HG03520 (cell line): ENCODE results near the gene RTTN.

Experiments used
- ATAC-seq: cut with Tn5 transposase; IDR thresholded peaks from one replicate; pipeline ENCODE4 v1.9.1; 2021; ENCODE audit warnings: mild to moderate bottlenecking, moderate library complexity; ENCODE audit not compliant: unreplicated experiment

RTTN gene

DNA sequence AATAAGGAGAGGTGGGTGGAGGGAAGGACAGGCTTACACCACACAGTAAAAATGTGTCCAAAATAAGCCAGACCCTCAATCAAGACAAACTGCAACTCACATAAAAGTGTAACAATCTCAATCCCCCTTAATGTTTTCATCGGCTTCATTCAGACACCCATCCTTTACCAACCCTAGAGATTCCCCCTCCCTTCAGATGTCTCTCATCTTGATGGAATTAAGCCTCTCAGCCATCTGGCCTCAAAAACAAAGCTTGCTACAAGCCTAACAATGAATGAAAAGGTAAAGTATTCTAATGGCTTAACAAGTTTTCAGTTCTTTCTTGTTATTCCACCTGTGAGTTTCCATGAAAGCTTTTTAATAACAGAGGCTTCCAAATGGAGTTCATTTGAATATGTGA lies 5.2 kb downstream of the RTTN start:
- ATAC-seq, result no peak

DNA sequence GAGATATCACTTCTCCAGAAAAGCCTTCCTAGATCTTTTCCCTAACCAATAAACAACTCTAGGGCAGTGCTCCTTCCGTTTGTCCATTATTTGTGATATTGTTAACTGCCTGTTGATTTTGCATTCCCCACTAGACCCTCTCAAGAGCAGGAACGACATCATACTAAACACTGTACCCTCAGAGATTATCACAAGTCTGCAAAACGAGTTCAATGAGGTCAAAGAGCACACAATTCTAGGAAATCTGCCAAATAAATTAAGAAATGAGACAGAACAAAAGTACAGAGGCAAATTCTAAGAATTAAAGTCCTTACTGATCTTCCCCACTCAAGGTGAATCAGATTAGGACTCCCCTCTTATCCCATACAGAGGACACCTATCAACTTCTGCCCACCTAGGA lies 7.6 kb downstream of the RTTN start:
- no peak for ATAC-seq

GRCh38 chr18:70197026-70197425 lies 8.5 kb downstream of the RTTN start:
- no peak for ATAC-seq

DNA sequence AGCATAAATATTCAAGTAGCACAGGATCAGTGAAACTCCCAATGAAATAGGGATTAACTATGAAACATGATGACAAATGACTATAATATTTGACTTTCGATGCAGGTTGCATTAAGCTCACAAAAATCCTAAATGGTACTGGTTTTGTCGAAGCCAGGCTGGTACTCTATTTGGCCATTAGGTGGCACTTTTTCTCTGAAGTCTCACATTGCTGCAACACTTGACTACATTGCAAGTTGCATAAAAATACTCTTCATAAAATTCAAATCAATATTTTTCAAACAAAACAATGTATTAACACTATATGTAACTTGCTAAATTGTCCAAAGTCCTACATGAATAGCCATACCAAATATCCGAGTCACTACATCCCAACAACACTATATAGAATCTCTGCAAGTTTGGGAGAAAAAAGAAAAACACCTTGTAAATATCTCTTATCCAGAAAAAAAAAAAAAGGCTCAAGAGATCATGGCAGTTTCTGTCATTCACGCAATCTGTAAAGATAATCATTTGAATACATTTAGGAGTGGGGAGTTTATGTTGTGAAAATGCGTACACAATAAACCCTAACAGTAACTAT lies 9.5 kb downstream of the RTTN start:
- peak; percentile 33 for ATAC-seq

DNA sequence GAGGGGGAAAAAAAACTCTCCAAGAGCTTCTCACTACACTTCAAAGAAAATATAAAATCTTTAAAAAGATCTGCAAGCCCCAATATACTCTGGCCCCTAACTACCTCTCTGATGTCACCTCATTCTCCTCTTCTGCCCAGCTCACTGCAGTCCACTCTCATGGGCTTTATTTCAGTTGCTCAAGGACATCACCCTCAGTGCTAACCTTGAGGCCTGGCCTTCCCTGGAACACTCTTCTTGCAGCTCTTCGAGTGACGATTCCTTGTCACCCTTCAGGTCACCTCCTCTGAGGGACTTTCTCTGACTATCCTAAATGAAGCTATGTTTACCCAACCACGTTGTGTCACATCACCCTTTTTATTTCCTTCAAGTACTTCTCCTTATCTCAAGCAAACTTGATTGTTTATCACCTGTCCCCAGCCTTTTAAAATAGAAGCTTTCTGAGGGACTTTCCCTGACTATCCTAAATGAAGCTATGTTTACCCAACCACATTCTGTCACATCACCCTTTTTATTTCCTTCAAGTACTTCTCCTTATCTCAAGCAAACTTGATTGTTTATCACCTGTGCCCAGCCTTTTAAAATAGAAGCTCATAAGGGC lies 10.4 kb downstream of the RTTN start:
- ATAC-seq, result peak; percentile 27

GRCh38 chr18:70194227-70194890 lies 11.1 kb downstream of the RTTN start:
- peak; percentile 86 for ATAC-seq

- no peak for ATAC-seq
Observed at GRCh38 chr18:70190529-70190928, 15.0 kb downstream of the RTTN start.

- ATAC-seq, result no peak
Observed at GRCh38 chr18:70188113-70188512, 17.4 kb downstream of the RTTN start.

DNA sequence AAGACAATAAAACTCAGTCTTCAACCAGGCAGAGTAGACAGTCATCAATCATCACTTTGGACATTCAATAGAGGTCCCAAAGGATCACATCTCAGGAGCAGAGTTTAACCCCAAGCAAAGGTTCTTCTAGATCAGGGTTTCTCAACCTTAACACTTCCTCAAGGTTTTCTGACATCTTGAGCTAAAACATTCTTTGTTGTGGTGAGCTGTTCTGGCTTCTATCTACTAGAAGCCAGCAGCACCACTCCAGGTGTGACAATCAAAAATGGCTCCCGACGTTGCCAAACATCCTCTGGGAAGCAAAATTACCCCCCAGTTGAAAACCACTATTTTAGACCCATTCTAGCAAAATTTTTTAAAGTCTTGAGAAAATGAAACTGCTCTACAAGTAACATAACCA lies 22.0 kb downstream of the RTTN start:
- ATAC-seq, result no peak

- ATAC-seq, result no peak
Observed at GRCh38 chr18:70182548-70182947, 22.9 kb downstream of the RTTN start.

GRCh38 chr18:70181725-70182124 lies 23.8 kb downstream of the RTTN start:
- no peak for ATAC-seq

DNA sequence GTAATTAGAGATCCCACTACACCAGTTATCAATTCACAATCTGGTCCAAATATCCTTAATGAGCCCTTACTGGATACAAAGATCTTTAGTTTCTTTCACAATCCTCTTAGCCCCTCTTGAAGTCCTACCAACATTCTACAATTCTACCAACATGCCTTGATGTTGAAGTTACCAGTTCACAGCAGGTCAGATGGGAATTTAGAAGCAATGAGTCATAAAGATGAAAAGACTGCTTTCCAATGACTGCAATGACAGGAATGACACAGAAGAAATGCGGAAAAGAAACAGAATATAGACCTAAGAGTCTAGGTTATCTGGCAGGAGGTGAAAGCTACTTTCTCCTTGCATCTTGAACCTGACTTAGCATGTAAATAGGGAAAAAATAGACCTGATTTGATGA lies 24.5 kb downstream of the RTTN start:
- ATAC-seq, result no peak

DNA sequence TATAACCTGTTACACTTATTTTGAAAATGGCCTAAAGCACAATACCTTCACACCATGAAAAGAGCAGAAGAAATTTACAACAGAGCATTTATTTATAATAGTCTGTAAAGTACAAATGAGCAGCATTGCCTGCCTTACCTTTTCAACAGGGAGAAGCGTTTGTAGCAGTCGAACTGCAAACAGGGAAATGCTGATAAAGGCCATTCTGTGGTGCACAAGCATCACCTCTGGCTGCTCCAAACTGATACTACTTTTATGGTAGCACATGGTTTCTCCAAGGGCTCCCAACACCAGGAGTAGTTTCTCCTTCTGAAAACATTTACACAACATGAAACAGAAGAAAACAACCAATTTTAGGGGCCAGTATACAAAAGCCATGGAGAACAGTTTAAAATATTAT lies 28.9 kb downstream of the RTTN start:
- no peak for ATAC-seq

- no peak for ATAC-seq
Observed at GRCh38 chr18:70175216-70175615, 30.3 kb downstream of the RTTN start.

DNA sequence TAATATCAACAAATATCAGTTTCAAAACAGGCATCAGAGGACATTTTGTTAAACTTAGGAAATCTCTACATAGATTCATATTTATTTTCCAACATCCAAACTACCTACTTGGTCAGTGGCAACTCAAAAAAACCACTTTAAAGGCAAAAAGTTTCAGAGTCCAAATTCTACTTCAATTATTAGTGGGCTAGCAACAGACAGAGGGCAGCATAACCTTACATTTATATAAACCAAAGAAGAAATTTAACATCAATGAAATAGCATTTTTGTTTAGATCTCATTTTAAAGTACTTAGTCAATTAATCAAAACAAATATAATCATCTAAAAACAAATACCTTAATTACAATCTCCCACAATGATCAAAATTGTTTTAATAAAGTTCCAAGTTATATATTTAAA lies 33.3 kb downstream of the RTTN start:
- ATAC-seq, result no peak

- ATAC-seq, result no peak
Observed at GRCh38 chr18:70169747-70170146, 35.7 kb downstream of the RTTN start.

DNA sequence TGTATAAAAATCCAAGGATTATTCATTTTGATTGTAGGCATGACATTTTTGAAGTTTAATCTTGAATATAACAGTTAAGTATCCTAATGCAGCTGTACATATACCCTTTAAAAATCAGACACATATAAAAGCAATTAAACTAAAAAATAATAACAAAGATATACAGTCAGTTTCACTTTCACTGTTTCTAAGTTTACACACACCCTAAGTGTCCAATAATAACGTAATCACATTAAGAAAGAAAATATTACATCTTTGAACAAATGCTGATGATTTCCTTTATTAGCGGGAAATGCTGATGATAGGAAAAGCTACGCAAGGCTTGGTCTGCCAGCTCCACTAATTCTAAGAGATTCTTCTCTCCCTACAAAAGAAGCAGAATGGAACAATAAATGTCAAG lies 38.8 kb downstream of the RTTN start:
- ATAC-seq, result no peak

GRCh38 chr18:70165936-70166335 lies 39.6 kb downstream of the RTTN start:
- ATAC-seq, result no peak

GRCh38 chr18:70160073-70160678 lies 45.3 kb downstream of the RTTN start:
- ATAC-seq, result no peak

- ATAC-seq, result peak; percentile 88
Observed at GRCh38 chr18:70158992-70159717, 46.3 kb downstream of the RTTN start.

DNA sequence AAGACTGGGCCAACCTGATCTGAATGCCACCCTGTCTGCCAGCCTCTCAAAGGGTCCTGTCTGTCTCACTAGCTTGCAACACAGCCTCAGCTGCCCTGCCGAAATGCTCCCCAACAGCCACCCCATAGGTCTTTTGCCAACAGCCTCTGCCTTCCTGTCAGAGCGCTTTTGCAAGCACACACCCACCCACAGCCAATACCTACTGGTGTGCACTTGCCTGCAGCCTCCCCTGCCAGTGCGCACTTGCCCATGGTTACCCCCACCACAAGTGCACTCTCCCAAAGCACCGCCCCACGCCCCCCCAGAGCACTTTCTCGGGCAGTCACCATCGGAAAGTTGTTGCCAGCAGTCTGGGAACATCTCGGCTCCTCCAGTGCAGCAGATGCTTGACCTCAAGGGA lies 48.6 kb downstream of the RTTN start:
- no peak for ATAC-seq
